ENCODE measurements around the gene SSR4.
"Not testable (repeated sequence)": the region's sequence is repeated elsewhere in the genome, so short reads cannot be mapped to it uniquely, and the experiment has no call there.

The SSR4 gene

DNA sequence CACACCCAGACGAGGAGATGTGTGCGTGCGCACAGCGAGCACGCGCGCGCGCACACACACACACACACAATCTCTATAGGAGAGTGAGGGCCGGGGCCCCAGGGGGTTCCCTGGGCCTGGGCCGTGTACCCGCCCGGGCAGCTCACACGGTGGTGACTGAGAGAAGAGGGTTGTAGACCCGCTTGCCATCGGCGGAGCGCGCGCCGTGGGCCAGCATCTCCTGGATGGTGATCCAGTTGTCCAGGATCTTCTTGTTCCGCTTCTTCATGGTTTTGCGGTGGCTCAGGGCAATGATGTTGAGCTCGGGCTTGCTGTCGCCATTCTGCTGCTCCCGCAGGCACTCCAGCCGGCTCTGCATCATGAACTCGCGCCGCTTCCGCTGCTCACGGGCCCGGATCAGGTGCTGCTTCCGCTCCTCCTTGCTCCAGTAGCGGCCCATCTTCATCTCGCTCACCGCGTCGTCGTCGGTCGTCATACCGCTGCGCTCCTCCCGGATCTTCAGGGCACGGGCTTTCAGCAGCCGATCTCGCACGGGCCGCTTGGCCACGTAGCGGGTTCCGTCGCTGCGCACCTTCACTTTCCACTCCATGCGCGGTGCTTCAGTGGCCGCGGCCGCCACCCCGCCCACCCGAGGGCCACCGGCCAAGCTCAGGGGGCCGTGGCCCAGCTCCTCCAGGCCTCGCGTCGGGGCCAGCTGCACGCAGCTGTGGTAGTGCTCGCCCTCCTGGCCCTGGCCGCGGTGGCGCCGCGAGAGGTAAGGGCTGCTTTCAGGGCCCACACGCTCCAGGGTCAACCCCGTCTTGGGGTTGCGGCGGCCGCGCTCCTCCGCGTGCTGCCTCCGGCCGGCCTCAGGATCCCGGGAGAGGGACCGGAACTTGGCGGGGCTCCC, 9.0 kb downstream of the SSR4 start:
- H3K36me3 Mint-ChIP-seq (ENCODE audit: low read depth), result no peaks in the 10 kb centered on the region
- no peak overlapping the region for H3K4me3 Mint-ChIP-seq
- H3K27me3 Mint-ChIP-seq, result no peaks in the 10 kb centered on the region
- no peak for DNase-seq
- no peaks in the 10 kb centered on the region for H3K9me3 Mint-ChIP-seq
- ATAC-seq, result no peak
- no peak overlapping the region for H3K27ac Mint-ChIP-seq
- no peaks in the 10 kb centered on the region for H3K4me1 Mint-ChIP-seq

- Mint-ChIP-seq H3K9me3 (no peaks in the 10 kb centered on the region), H3K36me3 (ENCODE audit: low read depth) (no peaks in the 10 kb centered on the region), H3K4me1 (no peaks in the 10 kb centered on the region), H3K4me3 (no peak overlapping the region), H3K27me3 (no peaks in the 10 kb centered on the region), H3K27ac (no peak overlapping the region)
- DNase-seq (no peak), ATAC-seq (no peak)
These were observed 9.7 kb downstream of the SSR4 start for GRCh38 chrX:153804100-153804595.

DNA sequence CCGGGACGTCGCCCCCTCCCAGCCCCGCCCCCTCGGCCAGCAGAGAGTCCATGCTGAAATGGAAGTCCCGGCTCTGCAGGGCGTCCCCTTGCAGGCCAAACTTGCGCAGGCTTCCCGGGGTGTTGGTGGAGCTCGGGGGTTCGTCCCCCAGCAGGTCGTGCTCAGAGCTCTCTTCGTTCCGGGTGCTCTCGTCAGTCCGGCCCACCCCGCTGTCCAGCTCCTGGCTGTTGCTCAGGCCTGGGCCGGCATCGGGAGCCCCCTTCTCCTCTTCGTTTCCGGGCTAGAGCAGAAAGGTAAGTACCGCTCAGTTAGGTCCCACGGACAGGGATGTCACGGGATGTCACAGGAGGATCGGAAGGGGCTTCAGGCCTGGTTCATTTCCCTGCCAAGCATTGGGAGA, 10.2 kb downstream of the SSR4 start:
- Mint-ChIP-seq H3K36me3 (ENCODE audit: low read depth) (no peaks in the 10 kb centered on the region), H3K27me3 (no peaks in the 10 kb centered on the region), H3K9me3 (no peaks in the 10 kb centered on the region), H3K4me1 (no peaks in the 10 kb centered on the region), H3K27ac (no peak overlapping the region), H3K4me3 (no peak overlapping the region)
- ATAC-seq (no peak), DNase-seq (no peak)

GRCh38 chrX:153805436-153805835, 11.0 kb downstream of the SSR4 start:
- no peaks in the 10 kb centered on the region for H3K36me3 Mint-ChIP-seq (ENCODE audit: low read depth)
- H3K4me3 Mint-ChIP-seq, result no peak overlapping the region
- no peak overlapping the region for H3K27ac Mint-ChIP-seq
- DNase-seq, result no peak
- no peaks in the 10 kb centered on the region for H3K9me3 Mint-ChIP-seq
- ATAC-seq, result no peak
- no peaks in the 10 kb centered on the region for H3K27me3 Mint-ChIP-seq
- no peaks in the 10 kb centered on the region for H3K4me1 Mint-ChIP-seq

DNA sequence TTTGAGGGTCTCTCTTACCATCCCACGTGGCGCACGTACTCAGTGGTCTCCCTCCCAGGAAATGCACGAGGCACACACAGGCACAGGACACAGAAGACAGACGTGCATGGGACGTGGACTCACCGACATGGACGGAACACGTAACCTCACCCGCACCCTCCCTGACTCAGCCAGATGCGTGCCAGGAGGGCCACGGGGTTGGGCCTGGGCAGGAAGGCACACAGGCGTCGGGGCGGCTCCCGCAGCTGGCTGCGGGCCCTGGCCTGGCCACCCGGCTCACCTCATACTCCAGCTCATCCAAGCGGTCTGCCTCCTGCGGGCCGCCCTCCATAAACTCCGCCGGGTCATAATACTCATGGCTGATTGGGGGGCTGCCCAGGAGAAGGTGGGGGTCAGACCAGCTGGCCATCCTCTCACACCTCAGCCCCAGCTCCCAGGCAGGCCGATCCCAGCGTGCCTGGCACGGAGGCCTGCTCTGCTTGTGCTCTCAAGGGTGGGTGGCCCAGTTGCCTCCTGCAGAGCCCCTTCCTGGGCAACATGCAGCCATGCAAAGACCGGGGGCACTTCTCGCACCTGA, 12.6 kb downstream of the SSR4 start:
- no peaks in the 10 kb centered on the region for H3K27me3 Mint-ChIP-seq
- no peaks in the 10 kb centered on the region for H3K4me1 Mint-ChIP-seq
- ATAC-seq (no peak), DNase-seq (no peak)
- H3K27ac Mint-ChIP-seq, result no peak overlapping the region
- H3K36me3 Mint-ChIP-seq (ENCODE audit: low read depth), result no peaks in the 10 kb centered on the region
- H3K9me3 Mint-ChIP-seq, result no peaks in the 10 kb centered on the region
- H3K4me3 Mint-ChIP-seq, result no peak overlapping the region

- H3K27ac Mint-ChIP-seq, result no peak overlapping the region
- H3K4me3 Mint-ChIP-seq, result no peak overlapping the region
- H3K4me1 Mint-ChIP-seq, result no peaks in the 10 kb centered on the region
- DNase-seq (no peak), ATAC-seq (no peak)
- H3K27me3 Mint-ChIP-seq, result no peaks in the 10 kb centered on the region
- no peaks in the 10 kb centered on the region for H3K36me3 Mint-ChIP-seq (ENCODE audit: low read depth)
- no peaks in the 10 kb centered on the region for H3K9me3 Mint-ChIP-seq
These were observed 13.5 kb downstream of the SSR4 start for GRCh38 chrX:153807976-153808375.

DNA sequence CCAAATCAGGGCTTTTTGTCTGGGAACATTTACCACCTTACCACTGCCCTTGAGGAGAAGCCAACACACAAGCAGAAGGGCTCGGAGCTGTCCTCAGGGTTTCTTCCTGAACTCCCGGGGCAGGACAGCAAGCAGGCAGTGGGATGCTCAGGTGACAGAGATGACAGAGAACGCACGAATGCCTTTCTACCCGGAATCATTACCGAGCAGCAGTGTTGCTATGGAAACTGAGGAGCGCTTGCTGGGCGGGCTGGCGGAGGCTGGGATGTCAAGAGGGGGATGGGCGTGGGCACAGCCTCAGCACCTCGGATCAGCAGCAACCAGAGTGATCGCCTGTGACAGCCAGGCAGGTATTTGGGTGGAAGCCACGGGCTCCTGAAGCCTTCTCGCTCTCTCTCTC, 17.8 kb downstream of the SSR4 start:
- Mint-ChIP-seq H3K9me3 (no peaks in the 10 kb centered on the region), H3K36me3 (ENCODE audit: low read depth) (no peaks in the 10 kb centered on the region)

DNA sequence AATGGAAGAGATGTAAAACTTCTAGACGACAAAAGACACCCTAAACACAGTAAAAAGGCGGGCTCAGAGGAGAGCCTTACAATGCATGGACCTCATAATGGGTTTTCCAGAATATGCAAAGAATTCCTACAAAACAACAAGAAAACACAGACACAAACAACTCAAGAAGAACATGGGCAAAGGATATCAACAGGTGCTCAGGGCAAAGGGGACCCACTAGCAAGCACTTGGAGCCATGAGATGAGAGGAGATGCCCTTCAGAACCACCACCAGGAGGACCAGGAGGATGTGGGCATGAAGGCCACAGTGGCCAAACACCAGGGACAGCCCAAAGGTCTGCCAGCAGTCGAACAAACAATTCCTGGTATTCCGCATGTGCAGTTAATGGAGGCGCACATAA, 18.7 kb downstream of the SSR4 start:
- no peak overlapping the region for H3K27ac Mint-ChIP-seq
- no peak for DNase-seq
- no peaks in the 10 kb centered on the region for H3K36me3 Mint-ChIP-seq (ENCODE audit: low read depth)
- H3K4me1 Mint-ChIP-seq, result peaks cover 11% of the 10 kb centered on the region
- no peaks in the 10 kb centered on the region for H3K9me3 Mint-ChIP-seq
- ATAC-seq, result no peak
- H3K27me3 Mint-ChIP-seq, result peaks cover 11% of the 10 kb centered on the region
- no peak overlapping the region for H3K4me3 Mint-ChIP-seq

More for the DNA sequence above, 17.8 kb downstream of the SSR4 start:
- ATAC-seq (no peak), DNase-seq (no peak)
- Mint-ChIP-seq H3K4me3 (no peak overlapping the region), H3K27ac (no peak overlapping the region), H3K27me3 (peaks cover 7% of the 10 kb centered on the region), H3K4me1 (peaks cover 11% of the 10 kb centered on the region)

DNA sequence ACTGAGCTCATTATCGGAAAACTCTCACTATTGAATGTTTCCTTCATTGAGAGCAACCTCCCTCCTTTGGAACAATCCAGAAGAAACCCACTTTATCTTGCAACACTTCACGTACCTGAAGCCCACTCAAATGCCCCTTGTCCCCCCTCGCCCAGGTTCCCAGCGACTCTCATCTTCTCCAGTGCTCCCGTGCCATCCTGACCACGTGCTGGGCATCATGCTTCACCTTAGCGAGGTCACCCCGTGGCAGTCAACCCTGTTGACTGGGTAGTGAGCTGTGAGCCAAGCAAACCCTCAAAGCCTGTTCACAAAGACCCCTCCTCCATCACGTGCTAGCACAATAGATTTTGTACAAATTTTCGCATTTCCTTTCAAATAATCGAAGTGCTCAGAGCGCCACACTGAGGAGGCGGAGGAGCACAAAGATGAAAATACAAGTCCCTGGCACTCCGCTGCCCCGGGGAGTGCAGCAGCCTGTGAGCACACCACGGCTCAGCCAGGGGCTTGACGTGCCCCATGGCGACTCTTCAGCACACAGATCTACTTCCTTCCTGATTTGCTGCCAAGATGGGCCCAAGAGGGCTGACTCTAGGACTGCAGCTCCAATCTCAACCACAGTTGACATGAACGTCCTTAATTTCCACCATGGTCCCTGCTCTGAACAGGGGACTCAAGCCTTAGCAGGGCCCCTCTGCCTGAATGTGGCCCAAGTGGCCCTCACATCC, 20.3 kb downstream of the SSR4 start:
- ATAC-seq, result no peak
- H3K27me3 Mint-ChIP-seq, result peaks cover 11% of the 10 kb centered on the region
- H3K9me3 Mint-ChIP-seq, result no peaks in the 10 kb centered on the region
- H3K4me1 Mint-ChIP-seq, result peaks cover 11% of the 10 kb centered on the region
- no peak overlapping the region for H3K27ac Mint-ChIP-seq
- H3K4me3 Mint-ChIP-seq, result no peak overlapping the region
- DNase-seq, result no peak
- H3K36me3 Mint-ChIP-seq (ENCODE audit: low read depth), result no peaks in the 10 kb centered on the region

DNA sequence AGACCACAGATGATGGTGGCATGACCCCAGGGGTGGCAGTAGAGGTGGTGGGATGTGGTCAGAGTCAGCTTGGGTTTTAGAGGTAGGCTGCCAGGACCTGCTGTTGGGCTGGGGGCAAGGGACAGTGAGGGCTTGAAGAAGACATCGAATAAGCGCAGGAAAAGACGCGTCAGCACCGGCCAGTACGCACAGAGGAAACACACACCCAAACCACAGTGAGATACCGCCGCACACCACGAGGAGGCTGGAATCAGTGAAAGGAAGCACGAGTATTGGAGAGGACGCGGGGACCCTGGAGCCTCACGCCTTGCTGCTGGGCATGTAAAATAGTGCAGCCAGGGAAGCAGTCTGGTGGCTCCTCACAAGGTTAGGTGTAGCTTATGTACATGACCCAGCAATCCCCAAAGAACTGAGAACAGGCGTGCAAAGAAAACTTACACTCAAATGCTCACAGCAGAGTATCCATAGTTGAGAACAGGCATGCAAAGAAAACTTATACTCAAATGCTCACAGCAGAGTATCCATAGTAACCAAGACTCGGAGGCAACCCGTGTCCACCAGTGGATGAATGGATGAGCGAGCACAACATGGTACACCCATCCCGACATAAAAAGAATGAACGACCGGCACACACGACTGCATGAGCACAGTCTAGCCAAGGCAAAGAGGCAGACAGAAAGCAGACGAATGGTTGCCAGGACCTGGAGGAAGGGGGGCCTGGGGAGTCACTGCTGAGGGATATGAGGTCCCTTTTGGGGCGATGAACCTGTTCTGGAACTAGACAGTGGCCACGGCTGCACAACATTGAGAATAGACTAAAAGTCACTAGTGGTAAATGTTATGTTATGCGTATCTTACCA, 22.6 kb downstream of the SSR4 start:
- DNase-seq (peak; percentile 34), ATAC-seq (peak; percentile 58)
- no peak overlapping the region for H3K27ac Mint-ChIP-seq
- H3K4me1 Mint-ChIP-seq, result peaks cover 20% of the 10 kb centered on the region
- H3K36me3 Mint-ChIP-seq (ENCODE audit: low read depth), result no peaks in the 10 kb centered on the region
- no peaks in the 10 kb centered on the region for H3K9me3 Mint-ChIP-seq
- no peak overlapping the region for H3K4me3 Mint-ChIP-seq
- peaks cover 11% of the 10 kb centered on the region for H3K27me3 Mint-ChIP-seq

- not testable (repeated sequence) for DNase-seq; ATAC-seq; H3K4me3 Mint-ChIP-seq; H3K36me3 Mint-ChIP-seq (ENCODE audit: low read depth); H3K9me3 Mint-ChIP-seq; H3K27ac Mint-ChIP-seq
- H3K27me3 Mint-ChIP-seq, result peaks cover 11% of the 10 kb centered on the region
- peaks cover 27% of the 10 kb centered on the region for H3K4me1 Mint-ChIP-seq
These were observed 23.6 kb downstream of the SSR4 start for GRCh38 chrX:153818064-153818463.

DNA sequence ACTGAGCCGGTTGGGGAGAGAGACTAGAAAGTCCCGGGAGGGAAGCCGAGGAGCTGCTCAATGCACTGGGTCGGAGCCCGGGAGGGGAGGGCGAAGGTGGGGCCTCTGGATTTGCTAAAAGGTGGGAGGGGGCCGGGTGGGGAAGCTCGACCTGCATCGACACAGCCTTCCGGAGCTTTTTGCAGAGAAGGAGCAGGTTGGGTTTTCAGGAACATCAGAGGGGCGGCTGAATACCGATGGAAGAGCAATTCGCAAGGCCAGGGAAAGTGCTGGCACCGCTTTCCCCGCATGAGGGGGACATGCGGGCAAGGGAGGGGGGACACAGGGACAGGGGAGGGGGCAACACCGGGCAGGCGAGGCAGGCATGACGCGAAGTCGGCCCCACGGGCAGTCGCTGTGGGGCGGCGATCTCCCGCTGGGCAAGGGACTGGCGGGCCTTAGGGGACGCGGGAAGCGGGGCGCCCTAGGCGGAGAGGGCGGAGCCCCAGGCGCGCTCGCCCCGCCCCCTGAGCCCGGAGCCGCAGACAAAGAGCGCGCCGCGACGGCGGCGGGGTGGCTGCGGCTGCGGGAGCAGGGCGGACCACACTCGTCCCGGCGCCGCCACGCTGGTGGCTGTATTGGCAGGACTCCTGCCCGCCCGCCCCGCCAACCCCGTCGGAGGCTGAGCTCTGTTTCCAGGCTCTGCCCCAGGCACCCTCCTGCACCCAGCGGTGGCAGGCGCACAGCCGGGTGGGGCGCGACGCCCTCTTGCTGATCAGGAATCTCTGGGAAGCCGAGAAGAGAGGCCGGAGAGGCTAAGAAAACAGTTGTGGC, 24.3 kb downstream of the SSR4 start:
- peaks cover 27% of the 10 kb centered on the region for H3K4me1 Mint-ChIP-seq
- peak; percentile 70 for ATAC-seq
- no peaks in the 10 kb centered on the region for H3K36me3 Mint-ChIP-seq (ENCODE audit: low read depth)
- H3K9me3 Mint-ChIP-seq, result no peaks in the 10 kb centered on the region
- H3K27ac Mint-ChIP-seq, result no peak overlapping the region
- H3K27me3 Mint-ChIP-seq, result peaks cover 11% of the 10 kb centered on the region
- DNase-seq, result peak; percentile 51
- peak overlapping the region; percentile 34 for H3K4me3 Mint-ChIP-seq

DNA sequence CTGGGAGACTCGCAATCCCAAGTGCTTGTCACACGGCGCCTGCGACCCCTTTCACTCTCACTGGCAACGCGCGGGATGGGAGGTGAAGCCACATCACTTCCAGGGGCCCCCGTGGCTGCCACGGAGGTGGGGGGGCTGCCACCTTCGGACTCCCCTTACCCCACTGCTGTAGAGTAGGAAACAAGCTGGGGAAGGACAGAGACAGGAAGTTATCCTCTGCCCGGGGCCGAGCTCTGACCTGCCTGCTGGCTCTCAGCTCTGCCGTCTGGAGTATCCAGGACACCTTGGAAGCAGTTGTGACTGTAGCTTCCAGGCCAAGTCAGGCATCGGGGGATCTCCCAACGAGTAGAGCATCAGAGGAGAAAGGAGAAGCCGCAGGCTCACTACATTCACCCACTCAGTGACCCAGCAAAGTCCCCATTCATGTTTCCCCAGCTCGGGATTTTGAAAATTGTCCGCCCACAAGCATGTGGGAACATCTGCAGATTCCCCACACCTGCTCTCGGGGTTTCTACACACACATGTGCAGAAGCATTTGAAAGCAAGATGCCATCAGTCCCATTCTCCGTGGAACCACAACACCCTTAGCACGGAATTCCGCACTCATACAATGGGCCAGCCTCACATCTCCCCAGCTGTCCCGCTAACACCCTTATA, 25.0 kb downstream of the SSR4 start:
- no peak for ATAC-seq

More for the DNA sequence above, 25.0 kb downstream of the SSR4 start:
- Mint-ChIP-seq H3K36me3 (ENCODE audit: low read depth) (no peaks in the 10 kb centered on the region), H3K9me3 (no peaks in the 10 kb centered on the region), H3K4me3 (peak overlapping the region; percentile 34), H3K4me1 (peaks cover 26% of the 10 kb centered on the region), H3K27ac (no peak overlapping the region), H3K27me3 (peaks cover 11% of the 10 kb centered on the region)
- DNase-seq, result no peak
